A549 (cell line): ENCODE data around the gene PDE8A.

Experiments
- CBX8 ChIP-seq: fragments of 200-600 bp; sonication (generic); IDR thresholded peaks from 2 replicates; pipeline ENCODE4 v1.6.1; 2016
- MYC ChIP-seq: IDR thresholded peaks from 2 replicates; pipeline ENCODE4 v1.6.1; 2012; ENCODE audit warnings: mild to moderate bottlenecking, inconsistent platforms, low read length, improper control_type of control experiment, borderline replicate concordance
- REST ChIP-seq: fragments of 200-600 bp; sonication (generic); IDR thresholded peaks from 2 replicates; pipeline ENCODE4 v1.6.1; 2016; ENCODE audit warnings: antibody characterized with exemption, mild to moderate bottlenecking, moderate library complexity
- TF ChIP-seq, protein P1 (sequence below): fragments of >200 bp; sonication (Bioruptor Twin); formaldehyde crosslinking; IDR thresholded peaks from 3 replicates; pipeline ENCODE4 v1.5.1; 2016

GRCh38 chr15:85162237-85162636 is 180.6 kb downstream of the PDE8A start:
- TF ChIP-seq MYC (no peak), CBX8 (no peak), REST (no peak)
- TF ChIP-seq, protein P1, sequence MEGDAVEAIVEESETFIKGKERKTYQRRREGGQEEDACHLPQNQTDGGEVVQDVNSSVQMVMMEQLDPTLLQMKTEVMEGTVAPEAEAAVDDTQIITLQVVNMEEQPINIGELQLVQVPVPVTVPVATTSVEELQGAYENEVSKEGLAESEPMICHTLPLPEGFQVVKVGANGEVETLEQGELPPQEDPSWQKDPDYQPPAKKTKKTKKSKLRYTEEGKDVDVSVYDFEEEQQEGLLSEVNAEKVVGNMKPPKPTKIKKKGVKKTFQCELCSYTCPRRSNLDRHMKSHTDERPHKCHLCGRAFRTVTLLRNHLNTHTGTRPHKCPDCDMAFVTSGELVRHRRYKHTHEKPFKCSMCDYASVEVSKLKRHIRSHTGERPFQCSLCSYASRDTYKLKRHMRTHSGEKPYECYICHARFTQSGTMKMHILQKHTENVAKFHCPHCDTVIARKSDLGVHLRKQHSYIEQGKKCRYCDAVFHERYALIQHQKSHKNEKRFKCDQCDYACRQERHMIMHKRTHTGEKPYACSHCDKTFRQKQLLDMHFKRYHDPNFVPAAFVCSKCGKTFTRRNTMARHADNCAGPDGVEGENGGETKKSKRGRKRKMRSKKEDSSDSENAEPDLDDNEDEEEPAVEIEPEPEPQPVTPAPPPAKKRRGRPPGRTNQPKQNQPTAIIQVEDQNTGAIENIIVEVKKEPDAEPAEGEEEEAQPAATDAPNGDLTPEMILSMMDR = no peak
